Vagina (tissue), 2 donors: Measurements from ENCODE around the gene EFCAB7. TPM values are rescaled to one million over a fixed set of nuclear protein-coding genes. Genes with fewer than 3 reads are reported as not detected.

Experiments used
- DNase-seq, 2 donors: peaks; one replicate each; pipeline ENCODE4 v3.0.0-alpha.2; 2017; ENCODE audit errors: extremely low spot score in 2 of 2
- H3K27ac ChIP-seq: fragments of 200-600 bp; sonication (generic); one replicate; pipeline ENCODE4 v1.5.1; 2019
- H3K27me3 ChIP-seq: fragments of 200-600 bp; sonication (generic); one replicate; pipeline ENCODE4 v1.5.1; 2019
- H3K36me3 ChIP-seq, 2 donors: fragments of 200-600 bp; sonication (generic); one replicate each; pipeline ENCODE4 v1.5.1; 2017 to 2019
- H3K4me1 ChIP-seq: fragments of 200-600 bp; sonication (generic); one replicate; pipeline ENCODE4 v1.5.1; 2019
- H3K4me3 ChIP-seq, 2 donors: fragments of 200-600 bp; sonication (generic); 1 replicate in 1 of 2; 2 replicates in 1 of 2; pipeline ENCODE4 v1.5.1; 2016 to 2019
- H3K9me3 ChIP-seq: fragments of 200-600 bp; sonication (generic); one replicate; pipeline ENCODE4 v1.5.1; 2019
- CTCF ChIP-seq, 3 experiments: fragments of 450-650 bp in 2 of 3; fragments of 200-600 bp in 1 of 3; sonication (generic) in 1 of 3; IDR thresholded peaks; one replicate each; pipeline ENCODE4 v1.5.1; 2017 to 2019; ENCODE audit warnings: antibody characterized with exemption in 3 of 3, mild to moderate bottlenecking in 2 of 3, moderate library complexity in 2 of 3
- POLR2A ChIP-seq, 2 donors: fragments of 450-650 bp; IDR thresholded peaks; one replicate each; pipeline ENCODE4 v1.6.1; 2017; ENCODE audit warnings: antibody characterized with exemption in 2 of 2, mild to moderate bottlenecking in 2 of 2, moderate library complexity in 2 of 2
- POLR2AphosphoS5 ChIP-seq, 2 donors: sonication (generic); formaldehyde crosslinking; IDR thresholded peaks; one replicate each; pipeline ENCODE4 v1.9.0; 2017; ENCODE audit warnings: antibody characterized with exemption in 2 of 2, mild to moderate bottlenecking in 2 of 2, low read depth in 1 of 2; ENCODE audit not compliant: insufficient read depth in 1 of 2
- intact Hi-C: fragments of 100-400 bp; cut with DNase I; formaldehyde crosslinking; loops from one replicate; pipeline ENCODE4 v1.15.1; 2023
- total RNA-seq: library from RNA; depleted of rRNA; stranded (reverse); fragments of >200 nt; gene quantifications from one replicate; pipeline ENCODE4 v1.2.3, GENCODE V29; 2016

EFCAB7 gene
- total RNA-seq, 1 donor from 2014 or later, result 6.9 TPM

- Histone ChIP-seq H3K4me1 (peaks cover 9% of the 10 kb centered on the region), H3K27ac (peak overlapping the region; percentile 88), H3K36me3 (no peaks in the 10 kb centered on the region), H3K27me3 (no peaks in the 10 kb centered on the region), H3K4me3 (peak overlapping the region; percentile 68 to 79), H3K9me3 (no peaks in the 10 kb centered on the region)
- TF ChIP-seq POLR2AphosphoS5 (IDR thresholded peaks at IDR 0.05; ENCODE audit: insufficient read depth in 1 of 2, low read depth in 1 of 2), result peak in 1 of 2 donors; percentile 66
- TF ChIP-seq POLR2A (IDR thresholded peaks at IDR 0.05), result no peak
- DNase-seq, result no peak
- intact Hi-C loops, result no loop called here
Observed at GRCh38 chr1:63593886-63594605, 70.7 kb downstream of the EFCAB7 start.

GRCh38 chr1:63595435-63595834 lies 72.1 kb downstream of the EFCAB7 start:
- Histone ChIP-seq H3K36me3 (no peaks in the 10 kb centered on the region), H3K4me3 (no peak overlapping the region), H3K27me3 (no peaks in the 10 kb centered on the region), H3K4me1 (peaks cover 9% of the 10 kb centered on the region), H3K9me3 (no peaks in the 10 kb centered on the region), H3K27ac (no peak overlapping the region)
- TF ChIP-seq CTCF (IDR thresholded peaks at IDR 0.05) (no peak), POLR2A (IDR thresholded peaks at IDR 0.05) (no peak), POLR2AphosphoS5 (IDR thresholded peaks at IDR 0.05; ENCODE audit: insufficient read depth in 1 of 2, low read depth in 1 of 2) (no peak)
- intact Hi-C loops, result no loop called here
- no peak for DNase-seq

GRCh38 chr1:63599799-63600198 lies 76.5 kb downstream of the EFCAB7 start:
- intact Hi-C loops, result no loop called here
- DNase-seq, result no peak
- H3K27ac ChIP-seq, result no peak overlapping the region
- H3K36me3 ChIP-seq, result no peaks in the 10 kb centered on the region
- H3K27me3 ChIP-seq, result no peaks in the 10 kb centered on the region
- no peaks in the 10 kb centered on the region for H3K9me3 ChIP-seq
- no peak overlapping the region for H3K4me3 ChIP-seq
- TF ChIP-seq POLR2AphosphoS5 (IDR thresholded peaks at IDR 0.05; ENCODE audit: insufficient read depth in 1 of 2, low read depth in 1 of 2), result no peak
- TF ChIP-seq CTCF (IDR thresholded peaks at IDR 0.05), result no peak
- no peak for TF ChIP-seq POLR2A (IDR thresholded peaks at IDR 0.05)
- no peaks in the 10 kb centered on the region for H3K4me1 ChIP-seq

- no peaks in the 10 kb centered on the region for H3K4me1 ChIP-seq
- no peak for DNase-seq
- H3K27me3 ChIP-seq, result no peaks in the 10 kb centered on the region
- no peak overlapping the region for H3K27ac ChIP-seq
- no peak overlapping the region for H3K4me3 ChIP-seq
- H3K36me3 ChIP-seq, result no peaks in the 10 kb centered on the region
- no peak for TF ChIP-seq POLR2A (IDR thresholded peaks at IDR 0.05)
- TF ChIP-seq POLR2AphosphoS5 (IDR thresholded peaks at IDR 0.05; ENCODE audit: insufficient read depth in 1 of 2, low read depth in 1 of 2), result no peak
- TF ChIP-seq CTCF (IDR thresholded peaks at IDR 0.05), result no peak
- intact Hi-C loops, result no loop called here
- H3K9me3 ChIP-seq, result no peaks in the 10 kb centered on the region
Observed at GRCh38 chr1:63600248-63600647, 76.9 kb downstream of the EFCAB7 start.

- no peak for DNase-seq
- H3K27me3 ChIP-seq, result no peaks in the 10 kb centered on the region
- no peaks in the 10 kb centered on the region for H3K4me1 ChIP-seq
- no peaks in the 10 kb centered on the region for H3K36me3 ChIP-seq
- TF ChIP-seq POLR2AphosphoS5 (IDR thresholded peaks at IDR 0.05; ENCODE audit: insufficient read depth in 1 of 2, low read depth in 1 of 2) (no peak), CTCF (IDR thresholded peaks at IDR 0.05) (no peak), POLR2A (IDR thresholded peaks at IDR 0.05) (no peak)
- intact Hi-C loops, result no loop called here
- no peaks in the 10 kb centered on the region for H3K9me3 ChIP-seq
- no peak overlapping the region for H3K4me3 ChIP-seq
- H3K27ac ChIP-seq, result no peak overlapping the region
Observed at GRCh38 chr1:63601061-63601460, 77.7 kb downstream of the EFCAB7 start.
